ENCODE data around the gene PTGR3. TPM values are rescaled to one million over a fixed set of nuclear protein-coding genes. Genes with fewer than 3 reads are reported as not detected.
A peak's percentile ranks its signal among the peaks of the same experiment; 100 is the strongest.

The PTGR3 gene
- total RNA-seq, 6 experiments from 2014 or later = 9.4 to 30.1 (median 19.8) TPM

DNA sequence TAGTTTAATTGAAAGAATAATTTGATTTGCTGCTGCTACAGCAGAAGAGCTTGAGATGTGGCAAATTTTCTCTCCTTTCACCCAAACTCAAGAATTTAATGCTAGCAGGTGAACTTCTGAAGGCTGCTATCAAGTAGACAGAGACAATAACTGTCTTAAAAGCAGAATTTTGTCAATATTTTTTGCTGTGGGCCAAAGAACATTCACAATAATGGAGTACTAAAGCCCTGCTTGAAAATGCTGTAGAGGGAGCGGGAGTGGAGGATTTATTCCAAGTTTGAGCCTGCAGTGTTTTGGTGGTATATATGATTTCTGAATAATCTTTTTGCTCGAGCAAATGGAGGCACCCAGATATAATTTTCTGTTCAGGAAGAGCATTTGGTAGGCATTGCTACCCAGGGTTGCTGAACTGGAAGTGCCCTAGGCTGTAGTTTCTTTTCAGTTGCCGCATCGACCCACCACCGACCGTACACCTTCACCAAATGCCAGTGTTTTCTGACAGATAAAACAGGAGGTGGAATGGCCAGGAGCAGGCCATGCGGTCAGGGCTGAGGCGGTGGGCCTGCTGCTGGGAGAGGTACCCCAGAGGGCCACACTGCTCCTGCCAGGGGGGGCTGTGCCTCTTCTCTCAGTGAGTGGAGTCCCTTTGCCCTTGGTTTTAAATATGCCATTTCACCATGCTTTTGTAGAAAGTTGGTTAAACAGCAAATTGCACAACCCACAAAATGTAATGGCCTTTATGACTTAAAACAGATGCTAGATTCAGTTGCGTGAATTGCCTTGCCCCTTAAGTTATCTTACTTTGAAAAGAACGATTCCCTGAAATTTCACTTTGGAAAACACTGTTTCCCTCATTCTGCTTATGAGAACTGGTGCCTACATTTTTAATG lies 38.0 kb upstream of the PTGR3 start:
- Histone ChIP-seq H3K4me1 (peaks cover 0 to 33% (median 16%) of the 10 kb centered on the region in 4 donors), H3K4me3 (peak overlapping the region; percentile 4 to 44 (median 35)), H3K36me3 (no peaks in the 10 kb centered on the region), H3K27ac (peak overlapping the region; percentile 70 to 82 (median 72)), H3K9me3 (no peaks in the 10 kb centered on the region), H3K27me3 (no peaks in the 10 kb centered on the region)
- 36% methylated on average over 5 of the region's 10 CpGs for WGBS (ENCODE audit: insufficient coverage, low coverage, low lambda C conversion rate, missing lambda C conversion rate)
- intact Hi-C loops (cut with DNase I) = no loop called here
- peak; percentile 27 to 54 (median 40) for ATAC-seq
- no peak for DNase-seq
- TF ChIP-seq POLR2A (IDR thresholded peaks at IDR 0.05) = no peak
- TF ChIP-seq, protein P1, sequence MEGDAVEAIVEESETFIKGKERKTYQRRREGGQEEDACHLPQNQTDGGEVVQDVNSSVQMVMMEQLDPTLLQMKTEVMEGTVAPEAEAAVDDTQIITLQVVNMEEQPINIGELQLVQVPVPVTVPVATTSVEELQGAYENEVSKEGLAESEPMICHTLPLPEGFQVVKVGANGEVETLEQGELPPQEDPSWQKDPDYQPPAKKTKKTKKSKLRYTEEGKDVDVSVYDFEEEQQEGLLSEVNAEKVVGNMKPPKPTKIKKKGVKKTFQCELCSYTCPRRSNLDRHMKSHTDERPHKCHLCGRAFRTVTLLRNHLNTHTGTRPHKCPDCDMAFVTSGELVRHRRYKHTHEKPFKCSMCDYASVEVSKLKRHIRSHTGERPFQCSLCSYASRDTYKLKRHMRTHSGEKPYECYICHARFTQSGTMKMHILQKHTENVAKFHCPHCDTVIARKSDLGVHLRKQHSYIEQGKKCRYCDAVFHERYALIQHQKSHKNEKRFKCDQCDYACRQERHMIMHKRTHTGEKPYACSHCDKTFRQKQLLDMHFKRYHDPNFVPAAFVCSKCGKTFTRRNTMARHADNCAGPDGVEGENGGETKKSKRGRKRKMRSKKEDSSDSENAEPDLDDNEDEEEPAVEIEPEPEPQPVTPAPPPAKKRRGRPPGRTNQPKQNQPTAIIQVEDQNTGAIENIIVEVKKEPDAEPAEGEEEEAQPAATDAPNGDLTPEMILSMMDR (IDR thresholded peaks at IDR 0.05) = no peak

DNA sequence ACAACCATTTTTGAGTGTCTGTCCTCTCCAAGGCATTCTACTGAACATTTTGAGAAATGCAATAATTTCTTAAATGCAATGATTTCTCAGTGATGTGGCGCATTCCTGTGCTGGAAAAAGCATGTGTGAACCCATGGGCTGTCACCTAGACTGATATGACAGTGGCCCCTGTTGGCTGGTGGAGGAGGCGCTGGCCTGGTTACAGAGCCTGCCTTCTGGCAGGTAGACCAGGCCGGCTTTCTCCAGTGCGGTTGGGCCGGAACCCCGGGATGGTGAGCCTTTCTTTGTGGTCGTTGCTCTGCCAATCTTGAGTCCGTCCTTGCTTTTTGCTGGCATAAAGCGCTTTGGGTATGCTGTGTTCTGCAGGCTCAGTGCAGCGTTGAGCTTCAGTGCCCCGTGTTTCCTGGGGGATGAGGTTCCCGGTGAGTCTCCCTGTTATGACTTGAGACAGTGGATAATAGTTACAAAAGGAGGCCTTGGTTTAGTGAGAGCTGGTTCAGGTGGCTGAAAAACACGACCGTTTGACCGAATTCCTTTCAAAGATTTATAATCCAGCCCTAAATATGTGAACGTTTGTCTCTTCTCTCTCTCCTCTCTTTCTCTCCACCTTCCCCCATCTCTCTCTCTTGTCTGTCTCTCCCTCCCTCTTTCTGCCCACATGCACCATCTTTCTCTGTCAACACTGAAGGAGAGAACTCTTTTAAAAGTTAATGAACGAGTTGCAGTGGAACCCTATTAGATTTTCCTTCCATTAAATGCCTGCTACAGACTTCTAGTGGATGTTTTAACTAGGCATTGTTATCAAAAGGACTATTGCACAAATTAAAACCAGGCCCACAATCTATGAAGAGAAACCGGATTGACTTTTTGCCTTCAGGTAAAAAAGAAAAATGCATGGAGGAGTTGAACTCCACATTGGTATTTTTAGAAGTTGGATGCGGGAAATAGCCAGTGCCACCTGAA lies 35.7 kb upstream of the PTGR3 start:
- TF ChIP-seq, protein P1 (IDR thresholded peaks at IDR 0.05) = peak; percentile 21 to 42 (median 30)
- no peak for TF ChIP-seq POLR2A (IDR thresholded peaks at IDR 0.05)
- peaks cover 0 to 27% (median 12%) of the 10 kb centered on the region in 4 donors for H3K4me1 ChIP-seq
- no peaks in the 10 kb centered on the region for H3K27me3 ChIP-seq
- peak; percentile 49 to 71 (median 60) for ATAC-seq
- WGBS (ENCODE audit: insufficient coverage, low coverage, low lambda C conversion rate, missing lambda C conversion rate) = 79% methylated on average over 13 of the region's 19 CpGs
- no peak overlapping the region for H3K27ac ChIP-seq
- H3K4me3 ChIP-seq = no peak overlapping the region
- intact Hi-C loops (cut with DNase I) = no loop called here
- DNase-seq = no peak
- no peaks in the 10 kb centered on the region for H3K36me3 ChIP-seq
- no peaks in the 10 kb centered on the region for H3K9me3 ChIP-seq

DNA sequence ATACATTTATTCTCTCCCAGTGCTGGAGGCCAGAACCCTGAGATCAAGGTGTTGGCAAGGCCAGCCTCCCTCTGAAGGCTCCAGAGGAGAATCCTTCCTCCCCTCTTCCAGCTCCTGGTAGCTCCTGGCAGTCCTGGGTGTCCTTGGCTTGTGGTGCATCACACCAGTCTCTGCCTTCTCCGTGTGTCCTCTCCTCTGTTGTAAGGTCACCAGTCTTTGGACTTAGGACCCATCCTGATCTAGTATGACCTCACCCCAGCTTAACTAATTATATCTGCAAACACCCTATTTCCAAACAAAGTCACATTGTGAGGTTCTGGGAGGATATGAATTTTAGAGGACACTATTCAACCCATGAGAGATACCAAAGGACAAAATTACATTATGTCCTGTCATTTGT lies 32.8 kb upstream of the PTGR3 start:
- H3K4me1 ChIP-seq = peaks cover 0 to 13% (median 6%) of the 10 kb centered on the region in 4 donors
- no peak overlapping the region for H3K4me3 ChIP-seq
- no peaks in the 10 kb centered on the region for H3K9me3 ChIP-seq
- DNase-seq (no peak), ATAC-seq (peak in 1 of 4 donors; percentile 22)
- 33% methylated on average over 1 of the region's 1 CpG for WGBS (ENCODE audit: insufficient coverage, low coverage, low lambda C conversion rate, missing lambda C conversion rate)
- H3K36me3 ChIP-seq = no peaks in the 10 kb centered on the region
- intact Hi-C loops (cut with DNase I) = no loop called here
- no peak for TF ChIP-seq POLR2A (IDR thresholded peaks at IDR 0.05)
- TF ChIP-seq, protein P1 (IDR thresholded peaks at IDR 0.05) = no peak
- no peaks in the 10 kb centered on the region for H3K27me3 ChIP-seq
- H3K27ac ChIP-seq = no peak overlapping the region

DNA sequence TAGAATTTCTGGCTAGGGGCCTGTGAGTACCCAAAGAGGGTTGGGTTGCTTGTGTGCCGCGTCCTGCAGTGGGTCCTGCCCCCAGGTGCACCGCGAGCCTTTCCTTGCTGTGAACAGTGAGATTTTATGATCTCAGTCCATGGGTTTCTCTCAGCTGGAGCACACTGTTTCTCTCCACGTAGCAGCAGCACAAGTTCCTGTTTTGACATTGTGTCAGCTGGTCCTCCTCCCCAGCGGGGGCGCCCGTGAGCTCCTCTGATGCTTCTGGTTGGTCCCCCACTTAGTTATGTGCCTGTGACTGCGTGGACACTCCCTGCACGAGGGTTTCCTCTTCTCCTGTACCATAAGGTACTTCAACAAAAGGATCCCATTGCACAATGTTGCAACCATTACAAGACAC lies 31.5 kb upstream of the PTGR3 start:
- H3K27ac ChIP-seq = no peak overlapping the region
- no peaks in the 10 kb centered on the region for H3K27me3 ChIP-seq
- no peak for ATAC-seq
- peaks cover 0 to 7% (median 1%) of the 10 kb centered on the region in 4 donors for H3K4me1 ChIP-seq
- TF ChIP-seq, protein P1 (IDR thresholded peaks at IDR 0.05) = no peak
- TF ChIP-seq POLR2A (IDR thresholded peaks at IDR 0.05) = no peak
- 95% methylated on average over 6 of the region's 10 CpGs for WGBS (ENCODE audit: insufficient coverage, low coverage, low lambda C conversion rate, missing lambda C conversion rate)
- H3K36me3 ChIP-seq = no peaks in the 10 kb centered on the region
- no peaks in the 10 kb centered on the region for H3K9me3 ChIP-seq
- no peak for DNase-seq
- intact Hi-C loops (cut with DNase I) = no loop called here
- H3K4me3 ChIP-seq = no peak overlapping the region
